AG10803 (cell line): ENCODE results near the gene GADD45GIP1.
"Not testable (repeated sequence)": the region's sequence is repeated elsewhere in the genome, so short reads cannot be mapped to it uniquely, and the experiment has no call there.

Experiments used
- DNase-seq: peaks from one replicate; pipeline ENCODE4 v3.0.0; 2010; ENCODE audit warnings: low read depth
- H3K4me3 ChIP-seq: 2 replicates; pipeline ENCODE4 v1.5.1; 2011; ENCODE audit warnings: mild to moderate bottlenecking, low read length, control low read depth
- CTCF ChIP-seq: conservative IDR thresholded peaks from 2 replicates; pipeline ENCODE4 v1.5.1; 2011; ENCODE audit warnings: mild to moderate bottlenecking, low read length, control low read depth, inconsistent platforms

The GADD45GIP1 gene

GRCh38 chr19:12970070-12970820 lies 13.2 kb upstream of the GADD45GIP1 start:
- DNase-seq = no peak
- TF ChIP-seq CTCF = no peak

DNA sequence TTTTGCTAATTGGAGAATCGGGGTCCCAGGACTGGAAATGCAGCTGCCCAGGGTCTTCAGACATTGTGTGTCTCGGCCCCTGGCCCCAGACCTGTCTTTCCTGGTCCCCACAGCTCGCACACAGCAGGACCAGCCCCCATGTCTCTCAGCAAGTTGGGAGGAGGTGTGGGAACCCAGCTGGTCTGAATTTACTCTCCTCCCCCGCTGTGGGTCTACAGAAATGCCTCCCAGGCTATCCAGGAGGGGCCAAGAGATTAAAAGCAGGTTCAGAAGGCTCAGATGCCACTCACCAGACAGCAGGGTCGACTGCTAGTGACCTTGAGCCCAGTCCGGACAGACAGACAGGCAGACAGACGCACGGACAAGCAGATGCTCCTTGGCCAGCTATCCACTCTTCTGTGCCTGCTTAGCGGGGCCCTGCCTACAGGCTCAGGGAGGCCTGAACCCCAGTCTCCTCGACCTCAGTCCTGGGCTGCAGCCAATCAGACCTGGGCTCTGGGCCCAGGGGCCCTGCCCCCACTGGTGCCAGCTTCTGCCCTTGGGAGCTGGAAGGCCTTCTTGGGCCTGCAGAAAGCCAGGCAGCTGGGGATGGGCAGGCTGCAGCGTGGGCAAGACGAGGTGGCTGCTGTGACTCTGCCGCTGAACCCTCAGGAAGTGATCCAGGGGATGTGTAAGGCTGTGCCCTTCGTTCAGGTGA lies 12.4 kb upstream of the GADD45GIP1 start, which contains the start of gene DAND5:
Gene DAND5, plus strand, starts transcription at position 285 of the 697 bp plus-strand sequence. Its CDS starts 85 bp downstream, at position 370.
- no peak for TF ChIP-seq CTCF
- no peak within 1 kb of the TSS for H3K4me3 ChIP-seq
- no peak for DNase-seq

More at GRCh38 chr19:12970070-12970820, 13.2 kb upstream of the GADD45GIP1 start:
- no peak overlapping the region for H3K4me3 ChIP-seq

DNA sequence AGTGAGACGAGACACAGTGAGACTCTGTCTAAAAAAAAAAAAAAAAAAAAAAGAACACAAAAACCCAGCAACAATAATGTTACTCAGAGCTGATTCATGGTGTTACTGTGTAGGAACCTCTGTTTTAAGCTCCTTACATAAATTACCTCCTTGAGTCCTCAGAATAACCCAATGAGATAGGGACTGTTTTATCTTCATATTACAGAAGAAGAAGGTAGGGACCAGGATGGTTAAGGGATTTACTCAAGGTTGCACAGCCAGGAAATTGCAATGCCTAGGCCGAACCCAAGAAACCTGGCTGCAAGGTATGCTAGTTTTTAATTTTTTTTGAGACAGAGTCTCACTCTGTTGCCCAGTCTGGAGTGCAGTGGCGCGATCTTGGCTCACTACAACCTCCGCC lies 10.9 kb upstream of the GADD45GIP1 start:
- no peak for DNase-seq

GRCh38 chr19:12965812-12966135 lies 8.8 kb upstream of the GADD45GIP1 start:
- H3K4me3 ChIP-seq = no peak overlapping the region
- no peak for TF ChIP-seq CTCF
- no peak for DNase-seq

More for the DNA sequence above, 10.9 kb upstream of the GADD45GIP1 start:
- no peak overlapping the region for H3K4me3 ChIP-seq
- no peak for TF ChIP-seq CTCF

DNA sequence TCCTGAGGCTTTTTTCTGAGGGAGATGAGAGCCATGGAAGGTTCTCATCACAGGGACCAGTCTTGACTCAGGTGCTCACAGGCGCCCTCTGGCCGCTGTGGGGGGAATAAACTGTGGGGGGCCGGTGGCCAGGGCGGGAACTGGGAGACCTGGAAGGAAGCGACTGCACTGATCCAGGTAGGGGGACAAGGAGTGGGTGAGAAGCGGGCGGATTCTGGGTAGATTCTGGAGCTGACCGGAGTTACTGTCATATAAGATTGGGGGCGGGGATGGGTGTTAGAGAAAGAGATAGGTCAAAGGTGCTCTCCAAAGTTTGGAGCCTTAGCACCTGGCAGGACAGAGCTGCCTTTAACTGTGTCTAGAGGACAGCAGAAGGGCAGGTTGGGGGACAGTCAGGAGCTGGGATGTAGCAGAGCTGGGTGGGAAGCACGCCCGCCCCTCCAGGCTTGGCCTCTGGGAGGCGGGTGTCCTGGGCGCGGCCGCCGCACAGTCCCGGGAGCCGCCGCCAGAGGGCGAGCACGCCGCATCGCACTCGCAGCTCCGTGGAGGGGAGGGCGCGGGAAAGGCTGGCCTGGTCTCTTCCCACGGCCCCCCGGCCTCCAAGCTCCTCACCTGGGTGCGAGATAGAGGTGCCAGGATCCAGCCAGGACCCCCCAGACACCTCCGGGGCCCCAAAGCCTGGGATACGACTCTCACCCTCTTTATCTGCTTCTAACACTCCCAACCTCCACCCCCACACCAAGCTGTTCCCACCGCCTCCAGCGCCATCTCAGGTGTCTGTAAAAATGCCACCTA lies 8.2 kb upstream of the GADD45GIP1 start:
- TF ChIP-seq CTCF = peak; percentile 74
- peak; percentile 59 for DNase-seq
- peak overlapping the region; percentile 74 for H3K4me3 ChIP-seq

GRCh38 chr19:12959481-12959880 lies 2.5 kb upstream of the GADD45GIP1 start:
- no peak for TF ChIP-seq CTCF
- DNase-seq = no peak

GRCh38 chr19:12957389-12957952 lies 448 bp upstream of the GADD45GIP1 start:
- peak overlapping the region; percentile 95 for H3K4me3 ChIP-seq
- not testable (repeated sequence) for DNase-seq

More at GRCh38 chr19:12959481-12959880, 2.5 kb upstream of the GADD45GIP1 start:
- H3K4me3 ChIP-seq = no peak overlapping the region
